GM18909 (cell line): ENCODE measurements around the gene CDH6.

Experiments
- ATAC-seq: cut with Tn5 transposase; IDR thresholded peaks from one replicate; pipeline ENCODE4 v1.9.1; 2021; ENCODE audit warnings: mild to moderate bottlenecking; ENCODE audit not compliant: unreplicated experiment, poor library complexity

Gene CDH6

GRCh38 chr5:31193591-31194467, at the start of gene CDH6:
Gene CDH6 (plus strand): TSS chr5:31193686. CDS start chr5:31267474, 73,788 bp downstream.
- ATAC-seq = no peak

GRCh38 chr5:31144364-31144763, 49.1 kb upstream of the CDH6 start:
- no peak for ATAC-seq

DNA sequence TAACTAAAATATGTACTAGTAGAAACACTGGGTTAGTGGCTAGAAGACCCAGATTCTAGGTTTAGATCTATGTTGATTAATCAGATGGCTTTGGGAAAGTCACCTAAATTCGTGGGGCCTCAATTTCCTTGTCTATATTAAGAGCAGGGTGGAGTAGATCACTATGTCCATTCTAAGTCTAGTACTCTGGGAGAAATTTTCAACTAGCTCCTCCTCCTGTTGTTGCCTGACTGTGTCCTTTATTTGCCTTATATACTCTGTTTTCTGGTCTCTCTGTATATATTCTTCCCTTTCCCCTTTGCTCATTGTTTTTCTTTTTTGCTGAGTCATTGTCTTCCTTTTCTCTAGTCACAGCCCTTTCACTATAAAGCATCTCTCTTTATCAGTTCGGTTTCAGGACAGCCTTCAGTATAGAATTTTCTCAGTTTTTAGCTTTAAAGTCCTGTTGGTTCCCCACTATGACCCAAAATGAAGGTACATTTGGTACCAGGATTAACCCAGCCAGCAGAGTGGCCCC, 44.5 kb upstream of the CDH6 start:
- no peak for ATAC-seq

- no peak for ATAC-seq
Observed at GRCh38 chr5:31153521-31153920, 40.0 kb upstream of the CDH6 start.

GRCh38 chr5:31156631-31157160, 36.8 kb upstream of the CDH6 start:
- no peak for ATAC-seq

- no peak for ATAC-seq
Observed at GRCh38 chr5:31157720-31158119, 35.8 kb upstream of the CDH6 start.

DNA sequence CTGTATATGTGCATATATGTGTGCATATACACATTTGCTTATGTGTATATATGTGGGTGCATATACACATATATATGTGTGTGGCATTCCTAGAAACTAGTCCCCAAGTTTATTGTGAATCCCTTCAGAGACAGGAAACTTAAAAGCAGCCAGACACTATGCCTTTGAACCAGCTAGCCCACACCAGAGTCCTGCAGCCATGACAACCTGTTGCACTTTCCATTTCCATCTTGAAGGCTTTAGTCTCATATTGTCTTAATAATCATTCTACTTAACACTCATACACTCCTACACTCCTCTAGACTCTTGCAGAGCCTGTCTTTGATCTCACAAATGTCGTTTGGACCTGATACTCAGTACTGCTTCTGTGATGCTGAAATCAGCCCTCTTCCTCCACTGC, 34.8 kb upstream of the CDH6 start:
- no peak for ATAC-seq

- ATAC-seq = no peak
Observed at GRCh38 chr5:31161781-31162181, 31.7 kb upstream of the CDH6 start.

DNA sequence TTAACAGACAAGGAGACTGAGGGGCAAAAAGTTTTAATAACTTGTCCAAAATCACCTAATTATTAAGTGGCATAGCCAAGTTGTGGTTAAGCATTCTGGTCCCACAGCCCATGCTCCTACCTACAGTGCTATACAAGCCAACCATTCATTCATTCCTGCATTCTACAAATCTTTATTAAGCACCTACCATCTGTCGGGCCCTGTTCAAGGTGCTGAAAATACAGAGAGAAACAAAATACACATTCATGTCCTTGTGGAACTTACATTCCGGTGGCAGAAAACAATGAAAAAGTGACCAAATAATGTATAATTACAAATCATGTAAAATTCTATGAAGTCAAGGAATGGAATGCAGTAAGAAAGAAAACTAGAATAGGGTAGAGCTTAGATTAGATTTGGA, 27.8 kb upstream of the CDH6 start:
- ATAC-seq = no peak

- no peak for ATAC-seq
Observed at GRCh38 chr5:31169379-31169778, 24.1 kb upstream of the CDH6 start.

DNA sequence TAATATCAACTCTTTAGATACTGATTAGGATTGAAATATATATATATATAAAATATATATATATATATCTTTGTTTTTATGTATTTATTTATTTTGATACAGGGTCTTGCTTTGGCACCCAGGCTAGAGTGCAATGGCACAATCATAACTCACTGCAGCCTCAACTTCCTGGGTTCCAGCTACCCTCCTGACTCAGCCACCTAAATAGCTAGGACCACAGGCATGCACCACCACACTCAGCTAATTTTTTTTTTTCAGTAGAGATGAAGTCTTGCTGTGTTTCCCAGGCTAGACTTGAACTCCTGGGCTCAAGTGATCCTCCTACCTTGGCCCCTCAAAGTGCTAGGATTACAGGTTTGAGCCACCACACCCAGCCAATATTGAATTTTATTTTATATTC, 20.6 kb upstream of the CDH6 start:
- ATAC-seq = no peak

- ATAC-seq = no peak
Observed at GRCh38 chr5:31173614-31174013, 19.9 kb upstream of the CDH6 start.

DNA sequence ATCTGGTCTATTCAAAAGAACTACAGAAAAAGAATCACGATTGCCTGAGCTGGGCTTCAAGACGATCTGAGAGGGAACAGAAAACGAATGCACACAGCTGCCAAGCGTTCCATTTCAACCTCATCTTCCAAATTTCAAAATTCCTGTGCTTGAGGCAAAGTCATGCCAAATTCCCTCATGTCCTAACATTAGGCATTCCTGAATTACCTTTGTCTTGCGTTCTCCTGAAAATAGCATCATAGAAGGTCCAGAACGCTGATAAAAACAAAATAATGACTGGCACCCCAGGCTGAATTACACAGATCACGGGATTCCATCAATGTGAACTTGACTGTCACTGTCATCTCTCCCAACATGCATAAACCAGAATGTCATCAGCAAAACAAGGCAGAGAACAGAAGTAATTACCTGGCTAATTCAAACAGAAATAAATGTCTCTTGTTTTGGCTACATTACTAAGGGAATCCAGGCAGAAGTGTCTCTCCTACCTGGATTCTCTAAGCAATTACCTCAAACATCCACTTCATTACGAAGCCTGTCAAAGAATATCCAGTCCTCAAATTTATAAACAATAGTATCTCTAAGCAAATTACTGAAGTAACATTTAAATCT, 12.0 kb upstream of the CDH6 start:
- ATAC-seq = no peak

DNA sequence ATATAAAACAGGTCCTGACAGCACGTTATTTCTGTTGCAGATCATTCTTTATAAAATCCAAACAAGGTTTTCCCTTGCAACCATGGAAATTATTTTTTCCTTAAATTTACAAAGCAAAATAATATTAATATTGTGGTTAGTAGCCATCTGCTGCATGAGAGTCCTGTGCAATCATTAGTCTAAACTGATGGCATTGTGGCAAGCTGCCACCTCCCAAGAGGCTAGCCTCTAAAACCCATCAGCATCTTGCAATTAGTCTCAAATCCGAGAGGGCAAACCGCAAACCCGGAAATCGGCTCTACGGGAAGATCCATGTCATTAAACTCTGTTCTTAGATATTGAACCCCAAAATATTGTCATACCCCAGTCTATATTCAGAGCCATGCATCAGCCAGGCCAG, 11.3 kb upstream of the CDH6 start:
- no peak for ATAC-seq

GRCh38 chr5:31185951-31186350, 7.5 kb upstream of the CDH6 start:
- ATAC-seq = no peak

DNA sequence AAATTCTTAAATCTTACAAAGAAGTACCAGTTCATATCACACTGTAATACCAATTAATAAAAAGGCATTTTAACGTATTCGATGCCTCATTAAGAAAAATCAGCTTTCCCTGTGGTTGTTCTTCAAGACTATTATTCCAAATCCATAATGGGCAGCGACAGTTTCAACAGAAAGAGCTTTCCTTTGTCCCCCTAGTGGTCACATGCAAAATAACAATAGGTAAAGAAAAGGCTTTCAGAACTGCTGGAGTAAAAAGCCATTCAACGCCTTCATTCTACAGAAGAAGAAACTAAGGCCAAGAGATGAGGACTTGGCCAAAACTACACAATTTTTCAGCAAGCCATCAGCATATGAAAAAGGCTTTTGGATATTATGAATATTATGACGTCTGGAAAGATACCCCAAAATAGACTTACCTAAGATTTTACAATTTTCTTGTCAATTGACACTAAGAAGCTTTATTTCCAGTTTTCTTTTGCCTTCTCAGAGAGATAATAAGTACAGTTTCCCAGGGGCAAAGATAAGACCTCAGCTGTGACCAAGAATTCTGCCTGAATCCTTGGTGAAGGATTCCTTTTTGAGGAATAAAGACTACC, 6.7 kb upstream of the CDH6 start:
- ATAC-seq = no peak

DNA sequence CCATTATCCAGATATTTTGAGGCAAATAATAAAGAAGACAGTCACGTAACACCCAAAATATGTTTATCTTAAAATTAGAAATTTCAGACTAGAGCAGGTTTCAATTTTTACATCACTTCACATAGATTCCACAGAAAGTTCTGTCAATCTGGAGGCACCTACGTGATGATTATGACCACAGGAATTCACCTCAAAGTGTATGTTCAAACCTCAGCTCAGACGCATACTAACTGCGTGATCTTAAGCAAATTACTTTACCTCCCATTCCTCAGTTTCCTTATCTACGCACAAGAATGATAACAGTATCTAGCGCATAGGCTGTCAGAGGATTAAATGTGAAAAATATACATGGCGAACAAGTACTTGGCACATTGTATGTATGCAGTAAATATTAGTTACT, 5.9 kb upstream of the CDH6 start:
- ATAC-seq = no peak

GRCh38 chr5:31192442-31192841, 1.0 kb upstream of the CDH6 start:
- ATAC-seq = no peak

- no peak for ATAC-seq
Observed at GRCh38 chr5:31193116-31193515, 370 bp upstream of the CDH6 start.

GRCh38 chr5:31194468-31194813, 955 bp downstream of the CDH6 start:
- no peak for ATAC-seq

DNA sequence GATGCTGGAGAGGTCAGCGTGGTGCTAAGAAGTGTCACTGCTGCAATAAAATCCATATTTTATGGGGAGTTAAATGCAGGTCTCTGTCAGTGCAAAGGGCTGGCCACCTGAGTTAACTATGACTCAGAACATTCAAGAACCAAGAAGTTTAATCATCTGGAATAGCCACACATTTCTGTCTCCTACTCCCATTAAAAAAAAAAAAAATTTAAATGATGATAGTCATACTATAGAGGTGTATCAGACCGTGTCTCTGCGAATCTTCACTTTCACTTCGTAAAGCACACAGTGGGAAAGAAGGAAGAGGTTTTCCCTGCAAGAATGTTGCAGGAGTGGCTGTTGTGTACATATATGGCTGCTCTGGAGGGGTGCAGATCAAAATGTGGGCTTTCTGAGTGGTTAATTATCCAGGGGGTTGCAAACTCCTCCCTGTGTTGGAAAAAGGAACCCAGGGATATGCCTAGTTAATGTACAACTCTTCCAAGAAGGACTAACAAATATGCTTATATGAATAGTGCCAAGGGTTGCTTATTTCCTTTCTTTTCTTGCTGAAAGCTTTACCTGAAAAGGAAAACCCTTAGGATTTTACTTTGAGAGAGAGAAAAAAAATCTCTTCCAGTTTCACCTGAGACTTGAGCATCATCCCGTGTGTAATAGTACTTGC, 1.5 kb downstream of the CDH6 start:
- no peak for ATAC-seq
